A673 (cell line): ENCODE data around the gene NAALADL2.

Experiments
- EZH2 ChIP-seq: fragments of 200-600 bp; sonication (generic); IDR thresholded peaks from 2 replicates; pipeline ENCODE4 v1.6.1; 2017; ENCODE audit warnings: borderline replicate concordance, low read depth, mild to moderate bottlenecking, mixed read lengths, antibody characterized with exemption, low read length; ENCODE audit not compliant: poor library complexity, severe bottlenecking
- TF ChIP-seq, protein P1 (sequence below): fragments of 300-800, 200-600 bp; sonication (generic); conservative IDR thresholded peaks from 2 replicates; pipeline ENCODE4 v1.5.1; 2017; ENCODE audit warnings: low read depth, mild to moderate bottlenecking, antibody characterized with exemption, low read length, moderate library complexity, mixed read lengths

DNA sequence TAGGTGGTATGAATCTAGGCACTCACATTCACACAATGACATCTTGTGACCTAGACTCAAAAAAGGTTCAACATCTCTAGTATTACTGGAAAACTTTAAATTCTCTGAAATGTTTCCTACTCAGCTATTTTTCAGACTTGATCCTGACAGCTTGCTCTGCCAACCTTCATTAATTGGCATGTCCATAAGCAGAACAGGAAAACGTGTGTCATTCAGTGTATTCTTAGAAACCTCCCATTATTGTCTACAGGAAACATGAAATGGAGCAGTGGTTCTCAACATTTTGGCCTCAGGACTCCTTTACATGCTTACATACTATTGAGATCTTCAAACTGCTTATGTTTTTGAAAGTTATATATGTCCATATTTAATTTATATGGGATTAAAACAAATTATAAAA lies 363.2 kb downstream of the NAALADL2 start:
- TF ChIP-seq, protein P1, sequence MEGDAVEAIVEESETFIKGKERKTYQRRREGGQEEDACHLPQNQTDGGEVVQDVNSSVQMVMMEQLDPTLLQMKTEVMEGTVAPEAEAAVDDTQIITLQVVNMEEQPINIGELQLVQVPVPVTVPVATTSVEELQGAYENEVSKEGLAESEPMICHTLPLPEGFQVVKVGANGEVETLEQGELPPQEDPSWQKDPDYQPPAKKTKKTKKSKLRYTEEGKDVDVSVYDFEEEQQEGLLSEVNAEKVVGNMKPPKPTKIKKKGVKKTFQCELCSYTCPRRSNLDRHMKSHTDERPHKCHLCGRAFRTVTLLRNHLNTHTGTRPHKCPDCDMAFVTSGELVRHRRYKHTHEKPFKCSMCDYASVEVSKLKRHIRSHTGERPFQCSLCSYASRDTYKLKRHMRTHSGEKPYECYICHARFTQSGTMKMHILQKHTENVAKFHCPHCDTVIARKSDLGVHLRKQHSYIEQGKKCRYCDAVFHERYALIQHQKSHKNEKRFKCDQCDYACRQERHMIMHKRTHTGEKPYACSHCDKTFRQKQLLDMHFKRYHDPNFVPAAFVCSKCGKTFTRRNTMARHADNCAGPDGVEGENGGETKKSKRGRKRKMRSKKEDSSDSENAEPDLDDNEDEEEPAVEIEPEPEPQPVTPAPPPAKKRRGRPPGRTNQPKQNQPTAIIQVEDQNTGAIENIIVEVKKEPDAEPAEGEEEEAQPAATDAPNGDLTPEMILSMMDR = no peak
- TF ChIP-seq EZH2 = no peak
